Right lobe of liver (tissue), 4 donors: ENCODE measurements around the gene ULBP1.
"Not testable (repeated sequence)": the region's sequence is repeated elsewhere in the genome, so short reads cannot be mapped to it uniquely, and the experiment has no call there.

Experiments used
- CTCF ChIP-seq, 4 donors: fragments of 200-600 bp in 3 of 4; fragments of 450-650 bp in 1 of 4; IDR thresholded peaks; one replicate each; pipeline versions ENCODE4 v1.5.1 to v1.8.0; 2016 to 2022; ENCODE audit warnings: antibody characterized with exemption in 4 of 4, mild to moderate bottlenecking in 2 of 4
- POLR2A ChIP-seq: fragments of 450-650 bp; IDR thresholded peaks from one replicate; pipeline ENCODE4 v1.6.1; 2017; ENCODE audit warnings: antibody characterized with exemption, mild to moderate bottlenecking
- donor health status: DM: no; HTN: no; CAD: no.
- donor health status: DM: no; HTN: no; CAD: no.
- donor health status: DM: no; HTN: yes; CAD: no.

- TF ChIP-seq CTCF (IDR thresholded peaks at IDR 0.05); POLR2A: not testable (repeated sequence)
These were observed 10.4 kb upstream of the ULBP1 start for GRCh38 chr6:149953390-149953789.
